Large intestine (tissue), 3 donors: ENCODE results near the gene MTUS2. TPM values are rescaled to one million over a fixed set of nuclear protein-coding genes. Genes with fewer than 3 reads are reported as not detected.

Source experiments
- DNase-seq, 2 donors: peaks; one replicate each; pipeline versions ENCODE4 v3.0.0 to v3.0.0-alpha.2; 2013
- H3K27ac ChIP-seq: one replicate; pipeline ENCODE4 v1.5.1; 2013; ENCODE audit warnings: low read length
- H3K27me3 ChIP-seq: 2 replicates; pipeline ENCODE4 v1.6.1; 2013; ENCODE audit warnings: low read length; ENCODE audit not compliant: control insufficient read depth, insufficient read depth
- H3K36me3 ChIP-seq: 2 replicates; pipeline ENCODE4 v1.6.1; 2013; ENCODE audit warnings: low read length; ENCODE audit not compliant: control insufficient read depth, insufficient read depth
- H3K4me1 ChIP-seq: one replicate; pipeline ENCODE4 v1.6.1; 2013; ENCODE audit warnings: low read length; ENCODE audit not compliant: control insufficient read depth, insufficient read depth
- H3K4me3 ChIP-seq: one replicate; pipeline ENCODE4 v1.5.1; 2013; ENCODE audit warnings: low read length
- H3K9me3 ChIP-seq: one replicate; pipeline ENCODE4 v1.6.1; 2013; ENCODE audit warnings: mild to moderate bottlenecking, low read depth, low read length, moderate library complexity; ENCODE audit not compliant: control insufficient read depth
- WGBS: methylation state at CpG from one replicate; pipeline ENCODE4 v1.1.5; 2013; ENCODE audit warnings: low lambda C conversion rate; ENCODE audit not compliant: insufficient coverage; 5-methylcytosine and 5-hydroxymethylcytosine counted together
- polyA plus RNA-seq: library from polyadenylated mRNA; unstranded; fragments of 120-200 nt; gene quantifications from one replicate; pipeline ENCODE4 v1.2.1, GENCODE V29; 2013

The MTUS2 gene
- polyA plus RNA-seq, 1 donor: 1.9 TPM

DNA sequence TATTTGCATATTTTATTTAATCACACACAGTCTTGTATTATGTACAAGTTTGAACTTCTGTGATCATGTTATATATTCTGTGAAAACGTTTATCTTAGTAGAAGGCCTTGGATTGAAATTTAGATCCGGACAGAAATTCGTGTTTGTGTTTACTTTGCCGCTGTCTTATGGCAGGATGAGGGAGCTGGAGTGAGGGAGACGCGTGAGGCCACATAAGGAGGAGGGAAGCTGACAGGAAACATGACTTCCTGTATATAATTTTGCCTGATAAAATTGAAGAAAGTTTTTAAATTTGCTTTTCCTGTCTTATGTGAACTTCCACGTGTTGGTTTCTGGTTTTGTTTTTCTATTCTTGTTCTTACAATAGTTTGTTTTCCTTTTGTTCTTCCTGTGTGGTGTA is 200.2 kb downstream of the MTUS2 start:
- DNase-seq: no peak
- H3K27me3 ChIP-seq: peaks cover 4% of the 10 kb centered on the region
- H3K4me3 ChIP-seq: no peak overlapping the region
- WGBS: no CpG with 5 or more reads among the region's 7 CpGs
- H3K9me3 ChIP-seq: no peaks in the 10 kb centered on the region
- H3K4me1 ChIP-seq: no peaks in the 10 kb centered on the region
- H3K27ac ChIP-seq: no peak overlapping the region
- no peaks in the 10 kb centered on the region for H3K36me3 ChIP-seq

DNA sequence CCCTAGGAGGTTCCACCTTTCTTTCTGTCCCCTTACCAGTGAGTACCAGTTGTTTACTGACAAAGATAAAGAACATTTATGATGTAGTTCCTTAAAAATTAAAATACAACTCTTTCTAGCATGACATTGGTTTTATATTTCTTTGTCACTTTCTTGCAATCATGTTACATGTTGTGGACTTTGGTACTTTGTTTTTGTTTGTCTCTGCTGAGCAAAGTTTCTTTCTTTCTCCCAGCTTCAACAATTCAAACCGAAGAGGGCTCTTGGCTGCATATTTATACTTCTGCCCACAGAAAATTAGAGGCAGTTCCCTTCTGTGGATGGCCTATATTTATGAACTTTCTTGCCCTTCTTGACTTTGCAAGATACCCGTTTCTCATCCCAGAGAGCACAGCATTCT is 201.2 kb downstream of the MTUS2 start:
- Histone ChIP-seq H3K4me1 (no peaks in the 10 kb centered on the region), H3K36me3 (no peaks in the 10 kb centered on the region), H3K27ac (no peak overlapping the region), H3K4me3 (no peak overlapping the region), H3K27me3 (peaks cover 4% of the 10 kb centered on the region), H3K9me3 (no peaks in the 10 kb centered on the region)
- 25% methylated on average over 2 of the region's 2 CpGs for WGBS
- no peak for DNase-seq

DNA sequence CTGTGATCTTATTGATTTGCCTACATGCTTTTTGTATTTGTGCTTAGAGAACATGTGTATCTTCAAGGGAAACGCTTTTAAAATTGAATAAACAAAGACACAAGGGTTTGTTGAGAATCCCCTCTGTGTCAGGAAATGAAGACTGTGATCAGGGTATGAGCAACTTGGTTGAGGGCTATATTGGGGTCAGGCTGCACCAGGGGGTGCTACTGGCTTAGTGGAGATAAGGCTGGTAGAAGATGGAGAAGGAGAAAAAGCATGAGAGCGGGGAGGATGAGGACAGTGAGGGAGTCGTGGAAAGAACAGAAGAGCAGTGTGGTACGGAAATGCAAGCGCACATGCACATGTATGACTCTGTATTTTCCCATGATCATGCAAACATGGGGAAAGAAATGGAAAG is 201.6 kb downstream of the MTUS2 start:
- Histone ChIP-seq H3K27ac (no peak overlapping the region), H3K4me3 (no peak overlapping the region), H3K36me3 (no peaks in the 10 kb centered on the region), H3K9me3 (no peaks in the 10 kb centered on the region), H3K4me1 (no peaks in the 10 kb centered on the region), H3K27me3 (peaks cover 4% of the 10 kb centered on the region)
- DNase-seq: no peak
- WGBS: 90% methylated on average over 4 of the region's 5 CpGs

DNA sequence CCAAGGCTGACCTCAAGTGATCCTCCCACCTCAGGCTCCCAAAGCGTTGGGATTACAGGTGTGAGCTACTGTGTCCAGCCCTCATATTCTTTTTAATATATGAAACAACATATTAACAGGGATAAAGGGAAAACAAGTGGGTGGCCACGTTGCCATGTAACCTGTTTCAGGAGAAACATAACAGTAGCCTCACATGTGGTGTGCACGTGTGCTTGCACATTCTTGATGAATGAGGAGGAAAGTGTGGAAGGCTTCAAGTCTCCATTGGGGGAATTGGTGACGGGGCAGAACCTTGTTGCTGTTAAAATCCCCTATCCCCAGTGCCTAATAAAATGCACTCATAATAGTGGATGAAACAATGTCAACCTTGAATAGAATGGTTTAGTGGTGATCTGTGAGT is 202.3 kb downstream of the MTUS2 start:
- no CpG with 5 or more reads among the region's 4 CpGs for WGBS
- Histone ChIP-seq H3K4me3 (no peak overlapping the region), H3K27ac (no peak overlapping the region)

DNA sequence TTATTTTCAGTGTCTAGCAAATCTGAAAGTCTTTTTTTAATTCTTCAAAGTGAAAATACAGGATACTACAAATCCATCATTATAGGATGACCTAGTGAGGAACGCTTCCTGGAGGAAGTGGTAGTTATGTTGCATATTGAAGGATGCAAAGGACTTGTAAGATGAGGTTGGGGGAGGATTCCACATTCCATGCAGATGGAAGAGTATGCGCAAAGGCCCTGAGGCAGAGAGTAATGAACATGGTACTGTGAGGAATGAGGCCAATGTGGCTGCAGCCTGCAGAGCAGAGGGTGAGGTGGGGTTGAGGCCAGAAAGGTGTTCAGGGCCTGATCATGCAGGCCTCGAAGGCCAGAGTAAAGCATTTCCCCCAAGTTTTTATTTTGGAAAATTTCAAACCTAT is 202.8 kb downstream of the MTUS2 start:
- Histone ChIP-seq H3K4me3 (no peak overlapping the region), H3K4me1 (no peaks in the 10 kb centered on the region), H3K27ac (no peak overlapping the region), H3K27me3 (peaks cover 4% of the 10 kb centered on the region), H3K36me3 (no peaks in the 10 kb centered on the region), H3K9me3 (no peaks in the 10 kb centered on the region)
- 100% methylated on average over 2 of the region's 3 CpGs for WGBS
- DNase-seq: no peak

More for the DNA sequence above, 202.3 kb downstream of the MTUS2 start:
- Histone ChIP-seq H3K27me3 (peaks cover 4% of the 10 kb centered on the region), H3K4me1 (no peaks in the 10 kb centered on the region), H3K36me3 (no peaks in the 10 kb centered on the region), H3K9me3 (no peaks in the 10 kb centered on the region)
- DNase-seq: no peak

DNA sequence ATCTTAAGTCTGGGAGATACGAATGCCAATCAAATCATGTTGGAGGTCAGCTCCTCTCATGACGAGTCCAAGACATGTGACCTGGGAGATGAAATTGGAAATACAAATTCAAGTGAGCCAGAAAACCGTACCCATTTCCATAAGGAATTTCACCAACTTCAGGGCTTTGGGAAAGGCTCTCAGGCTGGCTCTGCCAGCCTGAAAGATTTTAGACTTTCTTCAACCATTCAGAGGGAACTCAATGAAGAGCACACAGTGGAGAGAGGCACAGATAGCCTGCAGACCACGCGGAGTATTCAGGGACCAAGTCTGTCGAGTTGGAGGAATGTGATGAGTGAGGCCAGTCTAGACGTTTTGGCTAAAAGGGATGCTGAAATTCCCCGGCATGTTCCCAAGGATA is 204.6 kb downstream of the MTUS2 start:
- Histone ChIP-seq H3K36me3 (no peaks in the 10 kb centered on the region), H3K27ac (no peak overlapping the region), H3K9me3 (no peaks in the 10 kb centered on the region), H3K27me3 (peaks cover 4% of the 10 kb centered on the region), H3K4me3 (no peak overlapping the region), H3K4me1 (no peaks in the 10 kb centered on the region)
- WGBS: 100% methylated on average over 1 of the region's 8 CpGs
- DNase-seq: no peak

DNA sequence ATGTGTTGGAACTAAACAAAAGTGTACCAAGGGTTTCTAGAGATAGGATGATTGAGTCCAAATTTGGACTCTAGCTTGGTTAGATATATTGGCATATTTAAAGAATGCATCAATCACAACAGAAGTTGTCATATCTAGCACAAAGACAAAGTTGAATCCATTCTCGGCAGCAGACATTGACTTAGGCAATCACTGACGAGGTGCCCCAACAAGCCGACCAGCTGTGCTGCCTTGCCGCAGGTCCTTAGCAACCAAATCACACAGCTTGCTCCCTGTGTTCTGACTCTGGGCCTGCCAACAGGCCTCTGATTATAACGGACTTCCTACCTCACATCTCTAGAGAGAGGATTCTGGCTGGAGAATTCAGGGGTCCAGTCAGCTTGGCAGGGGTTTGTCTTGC is 208.7 kb downstream of the MTUS2 start:
- no peak overlapping the region for H3K4me3 ChIP-seq
- no peaks in the 10 kb centered on the region for H3K36me3 ChIP-seq
- no peak for DNase-seq
- no peaks in the 10 kb centered on the region for H3K4me1 ChIP-seq
- no peak overlapping the region for H3K27ac ChIP-seq
- no peaks in the 10 kb centered on the region for H3K9me3 ChIP-seq
- WGBS: no CpG with 5 or more reads among the region's 5 CpGs
- peaks cover 4% of the 10 kb centered on the region for H3K27me3 ChIP-seq

DNA sequence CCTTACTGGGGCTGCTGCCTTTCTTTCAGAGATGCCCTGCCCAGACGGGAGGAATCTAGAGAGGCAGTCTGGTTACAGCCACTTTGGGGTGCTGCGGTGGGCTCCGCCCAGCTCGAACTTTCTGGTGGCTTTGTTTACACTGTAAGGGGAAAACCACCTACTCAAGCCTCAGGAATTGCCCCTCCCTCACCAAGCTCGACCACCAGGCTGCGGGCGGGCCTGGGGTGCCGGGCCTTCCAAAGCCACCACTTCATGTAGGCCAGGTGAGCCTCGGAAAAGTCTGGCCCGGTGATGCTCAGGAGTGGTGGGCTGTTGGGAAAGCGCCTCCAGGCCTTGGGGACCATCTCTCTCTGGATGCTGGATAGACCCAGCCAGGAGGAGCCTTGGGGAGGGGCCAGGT is 218.6 kb downstream of the MTUS2 start:
- Histone ChIP-seq H3K27ac (no peak overlapping the region), H3K27me3 (no peaks in the 10 kb centered on the region), H3K4me1 (no peaks in the 10 kb centered on the region), H3K4me3 (no peak overlapping the region), H3K36me3 (no peaks in the 10 kb centered on the region), H3K9me3 (no peaks in the 10 kb centered on the region)
- no peak for DNase-seq
- no CpG with 5 or more reads among the region's 11 CpGs for WGBS

DNA sequence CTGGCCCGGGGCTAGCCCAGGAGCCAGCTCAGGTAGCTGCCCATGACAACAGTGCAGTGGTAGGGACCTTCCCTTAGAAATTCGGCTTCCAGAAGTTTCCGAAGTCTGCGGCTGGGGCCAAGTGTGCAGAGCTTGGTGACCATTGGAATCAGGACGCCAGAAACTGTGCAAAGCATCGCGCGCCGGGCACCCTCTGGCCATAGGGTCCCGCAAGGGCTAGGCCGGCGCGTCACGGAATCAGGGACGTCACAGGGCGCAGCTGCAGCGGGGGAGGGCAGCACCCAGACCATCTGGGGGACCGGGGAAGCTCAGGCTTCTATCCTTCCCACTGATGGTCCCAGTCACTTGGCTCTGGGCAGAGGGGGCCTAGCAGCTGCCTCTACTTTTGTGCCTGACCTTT is 219.1 kb downstream of the MTUS2 start:
- Histone ChIP-seq H3K9me3 (no peaks in the 10 kb centered on the region), H3K27me3 (no peaks in the 10 kb centered on the region), H3K4me1 (no peaks in the 10 kb centered on the region), H3K36me3 (no peaks in the 10 kb centered on the region), H3K4me3 (no peak overlapping the region), H3K27ac (no peak overlapping the region)
- no CpG with 5 or more reads among the region's 18 CpGs for WGBS
- no peak for DNase-seq

DNA sequence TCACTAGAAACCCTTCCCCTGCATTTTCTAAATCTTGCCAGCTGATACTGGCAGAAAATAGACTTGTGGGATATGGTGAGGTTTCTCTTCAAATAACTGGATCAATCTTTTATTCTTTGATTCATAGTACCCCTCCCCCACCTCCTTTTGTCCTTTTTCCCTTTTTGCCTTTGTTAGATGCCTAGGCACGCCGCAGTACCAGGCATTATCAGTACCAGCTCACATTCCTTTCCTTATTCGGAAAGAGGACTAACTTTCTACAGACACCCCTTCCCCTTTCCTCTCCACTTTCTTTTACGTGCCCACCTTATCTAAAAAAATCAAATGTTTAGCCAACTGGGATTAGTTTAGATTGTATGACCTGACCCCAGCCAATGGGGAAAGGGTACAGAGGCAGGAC is 226.4 kb downstream of the MTUS2 start:
- no CpG with 5 or more reads among the region's 4 CpGs for WGBS
- H3K27ac ChIP-seq: no peak overlapping the region
- H3K27me3 ChIP-seq: no peaks in the 10 kb centered on the region
- DNase-seq: no peak
- H3K9me3 ChIP-seq: no peaks in the 10 kb centered on the region
- no peaks in the 10 kb centered on the region for H3K4me1 ChIP-seq
- H3K4me3 ChIP-seq: no peak overlapping the region
- no peaks in the 10 kb centered on the region for H3K36me3 ChIP-seq

DNA sequence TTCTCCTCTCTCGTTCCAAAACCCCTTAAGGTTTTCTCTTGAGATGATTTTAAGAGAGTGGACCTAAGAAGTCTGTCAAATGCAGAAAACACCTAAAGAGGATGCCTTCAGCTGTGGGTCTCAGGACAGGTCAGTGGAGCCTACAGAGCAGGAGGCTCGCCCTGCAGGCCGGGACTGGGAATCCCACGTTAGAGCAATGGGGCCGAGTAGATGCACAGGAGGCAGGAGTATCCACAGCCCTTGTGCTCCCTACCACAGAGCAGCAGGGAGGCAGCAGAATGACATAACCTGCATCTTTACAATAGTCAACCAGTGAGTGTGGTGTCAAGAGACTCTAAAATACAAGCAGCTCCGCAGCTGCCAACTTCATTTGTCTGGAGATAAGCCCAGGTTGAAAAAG is 229.4 kb downstream of the MTUS2 start:
- H3K9me3 ChIP-seq: no peaks in the 10 kb centered on the region
- H3K27ac ChIP-seq: no peak overlapping the region
- no peaks in the 10 kb centered on the region for H3K27me3 ChIP-seq
- H3K4me3 ChIP-seq: no peak overlapping the region
- no peaks in the 10 kb centered on the region for H3K36me3 ChIP-seq
- no peaks in the 10 kb centered on the region for H3K4me1 ChIP-seq
- no peak for DNase-seq
- no CpG with 5 or more reads among the region's 6 CpGs for WGBS
